ENCODE data around the gene CCDC14. TPM values are rescaled to one million over a fixed set of nuclear protein-coding genes. Genes with fewer than 3 reads are reported as not detected.
"Not testable (repeated sequence)": the region's sequence is repeated elsewhere in the genome, so short reads cannot be mapped to it uniquely, and the experiment has no call there.

CCDC14 gene
- polyA plus RNA-seq, 1 donor from 2014 or later = 266 TPM

DNA sequence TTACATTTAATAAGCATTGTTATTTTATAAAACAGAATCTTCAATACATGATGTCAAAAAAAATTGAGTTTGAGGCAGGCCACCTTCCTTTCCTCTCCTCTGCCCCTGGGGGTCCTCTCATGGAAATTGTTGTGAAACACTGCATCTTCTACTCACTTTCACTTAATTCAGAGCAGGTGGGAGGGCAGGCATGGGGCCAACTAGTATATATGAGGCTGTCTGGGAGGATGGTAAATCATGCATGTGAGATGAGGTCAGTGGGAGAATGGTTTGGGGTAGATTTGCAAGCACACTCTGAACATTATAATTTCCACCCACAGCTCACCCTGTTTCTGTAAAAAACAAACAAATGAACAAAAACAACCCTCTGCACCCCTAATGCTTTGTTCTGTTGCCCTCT, 10.4 kb upstream of the CCDC14 start:
- Histone ChIP-seq H3K9me2 (ENCODE audit: insufficient read depth, low read length) (no peaks in the 10 kb centered on the region), H2AFZ (ENCODE audit: low read depth, low read length) (no peak overlapping the region), H3K79me2 (replicated peaks; ENCODE audit: insufficient read depth, low read length) (no peaks in the 10 kb centered on the region), H3K27ac (ENCODE audit: low read length) (no peak overlapping the region), H3K4me2 (ENCODE audit: low read length) (no peak overlapping the region), H3K9me3 (ENCODE audit: low read length) (no peaks in the 10 kb centered on the region), H3K27me3 (ENCODE audit: insufficient read depth, low read depth, low read length) (no peaks in the 10 kb centered on the region), H4K20me1 (ENCODE audit: insufficient read depth) (no peaks in the 10 kb centered on the region), H3K4me3 (ENCODE audit: low read length) (no peak overlapping the region), H3K36me3 (ENCODE audit: insufficient read depth, low read length) (no peaks in the 10 kb centered on the region), H3F3A (ENCODE audit: insufficient read depth, low read length, poor library complexity, severe bottlenecking) (no peaks in the 10 kb centered on the region), H3K9ac (ENCODE audit: low read length) (no peak overlapping the region)
- no peak for TF ChIP-seq RAD21 (conservative IDR thresholded peaks at IDR 0.05)
- no peak for TF ChIP-seq SMC3 (conservative IDR thresholded peaks at IDR 0.05; ENCODE audit: poor library complexity)
- TF ChIP-seq, protein P1, sequence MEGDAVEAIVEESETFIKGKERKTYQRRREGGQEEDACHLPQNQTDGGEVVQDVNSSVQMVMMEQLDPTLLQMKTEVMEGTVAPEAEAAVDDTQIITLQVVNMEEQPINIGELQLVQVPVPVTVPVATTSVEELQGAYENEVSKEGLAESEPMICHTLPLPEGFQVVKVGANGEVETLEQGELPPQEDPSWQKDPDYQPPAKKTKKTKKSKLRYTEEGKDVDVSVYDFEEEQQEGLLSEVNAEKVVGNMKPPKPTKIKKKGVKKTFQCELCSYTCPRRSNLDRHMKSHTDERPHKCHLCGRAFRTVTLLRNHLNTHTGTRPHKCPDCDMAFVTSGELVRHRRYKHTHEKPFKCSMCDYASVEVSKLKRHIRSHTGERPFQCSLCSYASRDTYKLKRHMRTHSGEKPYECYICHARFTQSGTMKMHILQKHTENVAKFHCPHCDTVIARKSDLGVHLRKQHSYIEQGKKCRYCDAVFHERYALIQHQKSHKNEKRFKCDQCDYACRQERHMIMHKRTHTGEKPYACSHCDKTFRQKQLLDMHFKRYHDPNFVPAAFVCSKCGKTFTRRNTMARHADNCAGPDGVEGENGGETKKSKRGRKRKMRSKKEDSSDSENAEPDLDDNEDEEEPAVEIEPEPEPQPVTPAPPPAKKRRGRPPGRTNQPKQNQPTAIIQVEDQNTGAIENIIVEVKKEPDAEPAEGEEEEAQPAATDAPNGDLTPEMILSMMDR (IDR thresholded peaks at IDR 0.05; ENCODE audit: poor library complexity, severe bottlenecking) = no peak
- no peak for TF ChIP-seq TAF1 (IDR thresholded peaks at IDR 0.05; ENCODE audit: low read depth)
- TF ChIP-seq EZH2 (IDR thresholded peaks at IDR 0.05; ENCODE audit: borderline replicate concordance, insufficient read depth, low read length, poor library complexity, severe bottlenecking) = no peak
- no peak for TF ChIP-seq EP300 (conservative IDR thresholded peaks at IDR 0.05; ENCODE audit: poor library complexity, severe bottlenecking)
- TF ChIP-seq MXI1 (conservative IDR thresholded peaks at IDR 0.05; ENCODE audit: poor library complexity, severe bottlenecking) = no peak
- no peak for TF ChIP-seq POLR2AphosphoS5 (IDR thresholded peaks at IDR 0.05)
- TF ChIP-seq, protein P2, sequence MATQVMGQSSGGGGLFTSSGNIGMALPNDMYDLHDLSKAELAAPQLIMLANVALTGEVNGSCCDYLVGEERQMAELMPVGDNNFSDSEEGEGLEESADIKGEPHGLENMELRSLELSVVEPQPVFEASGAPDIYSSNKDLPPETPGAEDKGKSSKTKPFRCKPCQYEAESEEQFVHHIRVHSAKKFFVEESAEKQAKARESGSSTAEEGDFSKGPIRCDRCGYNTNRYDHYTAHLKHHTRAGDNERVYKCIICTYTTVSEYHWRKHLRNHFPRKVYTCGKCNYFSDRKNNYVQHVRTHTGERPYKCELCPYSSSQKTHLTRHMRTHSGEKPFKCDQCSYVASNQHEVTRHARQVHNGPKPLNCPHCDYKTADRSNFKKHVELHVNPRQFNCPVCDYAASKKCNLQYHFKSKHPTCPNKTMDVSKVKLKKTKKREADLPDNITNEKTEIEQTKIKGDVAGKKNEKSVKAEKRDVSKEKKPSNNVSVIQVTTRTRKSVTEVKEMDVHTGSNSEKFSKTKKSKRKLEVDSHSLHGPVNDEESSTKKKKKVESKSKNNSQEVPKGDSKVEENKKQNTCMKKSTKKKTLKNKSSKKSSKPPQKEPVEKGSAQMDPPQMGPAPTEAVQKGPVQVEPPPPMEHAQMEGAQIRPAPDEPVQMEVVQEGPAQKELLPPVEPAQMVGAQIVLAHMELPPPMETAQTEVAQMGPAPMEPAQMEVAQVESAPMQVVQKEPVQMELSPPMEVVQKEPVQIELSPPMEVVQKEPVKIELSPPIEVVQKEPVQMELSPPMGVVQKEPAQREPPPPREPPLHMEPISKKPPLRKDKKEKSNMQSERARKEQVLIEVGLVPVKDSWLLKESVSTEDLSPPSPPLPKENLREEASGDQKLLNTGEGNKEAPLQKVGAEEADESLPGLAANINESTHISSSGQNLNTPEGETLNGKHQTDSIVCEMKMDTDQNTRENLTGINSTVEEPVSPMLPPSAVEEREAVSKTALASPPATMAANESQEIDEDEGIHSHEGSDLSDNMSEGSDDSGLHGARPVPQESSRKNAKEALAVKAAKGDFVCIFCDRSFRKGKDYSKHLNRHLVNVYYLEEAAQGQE (IDR thresholded peaks at IDR 0.05; ENCODE audit: borderline replicate concordance) = no peak

DNA sequence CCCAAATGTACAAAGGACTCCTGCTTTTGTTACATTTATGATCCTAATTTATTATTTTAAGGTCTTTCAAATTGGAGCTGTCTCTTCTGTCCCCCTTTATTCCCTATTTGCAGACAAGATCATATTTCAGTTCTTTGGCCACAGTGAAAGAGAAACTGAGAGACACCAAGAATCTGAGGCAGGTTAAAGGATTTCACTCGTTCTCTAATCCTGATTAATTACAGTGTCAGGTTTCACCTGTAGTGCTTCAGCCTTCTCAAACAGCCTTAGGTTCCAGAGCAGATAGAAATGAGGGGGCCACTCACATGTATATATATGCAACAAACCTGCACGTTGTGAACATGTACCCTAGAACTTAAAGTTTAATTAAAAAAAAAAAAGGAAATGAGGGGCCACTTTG, 6.2 kb upstream of the CCDC14 start:
- not testable (repeated sequence) for H3K9me2 ChIP-seq (ENCODE audit: insufficient read depth, low read length); H3K36me3 ChIP-seq (ENCODE audit: insufficient read depth, low read length); H3K4me3 ChIP-seq (ENCODE audit: low read length); H3K79me2 ChIP-seq (replicated peaks; ENCODE audit: insufficient read depth, low read length); H3K9me3 ChIP-seq (ENCODE audit: low read length); H3K27me3 ChIP-seq (ENCODE audit: insufficient read depth, low read depth, low read length); H2AFZ ChIP-seq (ENCODE audit: low read depth, low read length); H3F3A ChIP-seq (ENCODE audit: insufficient read depth, low read length, poor library complexity, severe bottlenecking); H3K4me2 ChIP-seq (ENCODE audit: low read length); H3K27ac ChIP-seq (ENCODE audit: low read length); H4K20me1 ChIP-seq (ENCODE audit: insufficient read depth); H3K9ac ChIP-seq (ENCODE audit: low read length)

DNA sequence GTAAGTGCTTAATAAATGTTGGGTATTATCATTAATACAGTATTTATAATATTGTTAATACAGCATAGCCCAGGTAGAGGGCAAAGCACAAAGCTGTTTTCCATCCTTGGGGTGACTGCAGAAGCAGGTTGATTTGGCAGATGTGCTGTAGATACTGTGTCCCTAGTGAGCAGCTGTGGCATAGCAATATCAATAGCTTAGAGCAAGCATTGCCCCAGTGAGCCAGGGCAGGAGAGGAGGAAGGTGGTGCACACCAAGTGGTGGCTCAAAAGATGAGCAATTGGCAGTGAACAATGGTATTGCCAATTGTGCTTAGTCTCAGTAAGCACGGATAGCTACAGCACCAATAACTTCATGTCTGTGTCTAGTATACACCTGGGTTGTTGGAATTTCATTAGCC, 5.8 kb upstream of the CCDC14 start:
- H3K4me3 ChIP-seq (ENCODE audit: low read length); H3K79me2 ChIP-seq (replicated peaks; ENCODE audit: insufficient read depth, low read length); H2AFZ ChIP-seq (ENCODE audit: low read depth, low read length); H3K4me2 ChIP-seq (ENCODE audit: low read length); H4K20me1 ChIP-seq (ENCODE audit: insufficient read depth); H3K27ac ChIP-seq (ENCODE audit: low read length); H3K9me3 ChIP-seq (ENCODE audit: low read length); H3F3A ChIP-seq (ENCODE audit: insufficient read depth, low read length, poor library complexity, severe bottlenecking); H3K9me2 ChIP-seq (ENCODE audit: insufficient read depth, low read length); H3K9ac ChIP-seq (ENCODE audit: low read length); H3K36me3 ChIP-seq (ENCODE audit: insufficient read depth, low read length); H3K27me3 ChIP-seq (ENCODE audit: insufficient read depth, low read depth, low read length): not testable (repeated sequence)

DNA sequence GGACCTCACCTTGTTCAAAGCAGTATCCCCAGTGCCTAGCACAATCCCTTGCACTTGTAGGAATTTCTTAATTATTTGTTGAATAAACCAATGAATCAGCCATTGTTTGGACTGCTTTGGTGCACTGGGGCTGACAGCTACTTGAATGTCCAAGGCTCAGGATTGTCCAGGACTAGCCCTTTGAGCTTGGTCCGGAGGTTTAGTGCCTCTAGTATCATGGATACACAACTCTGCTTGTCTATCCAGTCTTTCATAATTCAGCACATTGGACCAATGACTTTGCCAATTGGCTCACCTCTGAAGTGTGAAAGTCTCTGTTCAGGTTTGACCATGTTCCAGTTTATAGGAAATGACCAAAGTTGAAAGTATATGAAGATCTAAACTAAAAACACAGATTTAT, 3.8 kb upstream of the CCDC14 start:
- not testable (repeated sequence) for H3K9me2 ChIP-seq (ENCODE audit: insufficient read depth, low read length); H3K4me2 ChIP-seq (ENCODE audit: low read length); H2AFZ ChIP-seq (ENCODE audit: low read depth, low read length); H3K4me3 ChIP-seq (ENCODE audit: low read length); H3F3A ChIP-seq (ENCODE audit: insufficient read depth, low read length, poor library complexity, severe bottlenecking); H3K79me2 ChIP-seq (replicated peaks; ENCODE audit: insufficient read depth, low read length); H3K36me3 ChIP-seq (ENCODE audit: insufficient read depth, low read length); H3K27ac ChIP-seq (ENCODE audit: low read length); H3K27me3 ChIP-seq (ENCODE audit: insufficient read depth, low read depth, low read length); H3K9me3 ChIP-seq (ENCODE audit: low read length); H4K20me1 ChIP-seq (ENCODE audit: insufficient read depth); H3K9ac ChIP-seq (ENCODE audit: low read length)
